Brain microvascular endothelial cell (primary cell): ENCODE data around the gene HSFX4.

Experiments used
- DNase-seq: peaks from one replicate; pipeline ENCODE4 v3.0.0-alpha.2; 2020
- H3K27ac ChIP-seq: fragments of 250-450 bp; sonication (Bioruptor Pico); 2 replicates; pipeline ENCODE4 v1.5.1; 2020; ENCODE audit warnings: mild to moderate bottlenecking, moderate library complexity
- H3K27me3 ChIP-seq: fragments of 250-450 bp; sonication (Bioruptor Pico); replicated peaks from 2 replicates; pipeline ENCODE4 v1.5.1; 2020; ENCODE audit warnings: mild to moderate bottlenecking
- H3K36me3 ChIP-seq: fragments of 250-450 bp; sonication (Bioruptor Pico); replicated peaks from 2 replicates; pipeline ENCODE4 v1.5.1; 2020; ENCODE audit warnings: mild to moderate bottlenecking
- H3K4me3 ChIP-seq: 2 replicates; pipeline ENCODE4 v1.5.1; 2011; ENCODE audit warnings: low read depth, mild to moderate bottlenecking, control low read depth, low read length, moderate library complexity
- in situ Hi-C: cut with HindIII; loops from 2 replicates; pipeline ENCODE4 v1.10.0; 2017; ENCODE audit warnings: low sequenced_read_pairs, low pct_ligation_motif_present
- TF ChIP-seq, protein P1 (sequence below): IDR thresholded peaks from 2 replicates; pipeline ENCODE4 v1.5.1; 2011; ENCODE audit warnings: low read depth, mild to moderate bottlenecking, moderate library complexity, low read length, control low read depth, inconsistent platforms; ENCODE audit errors: missing control alignments

Gene HSFX4

DNA sequence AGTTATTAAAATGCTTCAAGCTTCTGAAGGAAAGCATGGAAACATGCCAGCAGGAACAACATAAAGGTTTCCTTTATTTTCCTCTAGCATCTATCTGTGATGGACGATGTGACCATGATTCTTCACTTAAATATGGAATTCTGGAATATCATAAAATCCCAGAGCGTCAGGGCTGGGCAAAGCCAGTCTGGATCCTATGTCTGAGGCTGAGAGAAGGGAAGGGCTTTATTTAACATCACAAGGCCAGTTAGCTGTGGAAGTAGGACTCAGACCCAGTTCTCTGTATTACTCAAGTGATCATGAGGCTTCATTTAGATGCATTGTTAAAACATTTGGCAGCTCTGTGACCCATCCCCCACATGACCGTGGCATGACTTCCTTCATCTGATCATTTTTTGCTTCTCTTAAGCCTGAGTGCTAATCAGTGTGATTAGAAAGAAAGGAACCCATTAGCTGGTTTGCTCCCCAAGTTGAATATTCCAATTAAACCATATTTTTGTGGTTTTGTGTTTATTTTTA lies 49.8 kb downstream of the HSFX4 start:
- TF ChIP-seq, protein P1, sequence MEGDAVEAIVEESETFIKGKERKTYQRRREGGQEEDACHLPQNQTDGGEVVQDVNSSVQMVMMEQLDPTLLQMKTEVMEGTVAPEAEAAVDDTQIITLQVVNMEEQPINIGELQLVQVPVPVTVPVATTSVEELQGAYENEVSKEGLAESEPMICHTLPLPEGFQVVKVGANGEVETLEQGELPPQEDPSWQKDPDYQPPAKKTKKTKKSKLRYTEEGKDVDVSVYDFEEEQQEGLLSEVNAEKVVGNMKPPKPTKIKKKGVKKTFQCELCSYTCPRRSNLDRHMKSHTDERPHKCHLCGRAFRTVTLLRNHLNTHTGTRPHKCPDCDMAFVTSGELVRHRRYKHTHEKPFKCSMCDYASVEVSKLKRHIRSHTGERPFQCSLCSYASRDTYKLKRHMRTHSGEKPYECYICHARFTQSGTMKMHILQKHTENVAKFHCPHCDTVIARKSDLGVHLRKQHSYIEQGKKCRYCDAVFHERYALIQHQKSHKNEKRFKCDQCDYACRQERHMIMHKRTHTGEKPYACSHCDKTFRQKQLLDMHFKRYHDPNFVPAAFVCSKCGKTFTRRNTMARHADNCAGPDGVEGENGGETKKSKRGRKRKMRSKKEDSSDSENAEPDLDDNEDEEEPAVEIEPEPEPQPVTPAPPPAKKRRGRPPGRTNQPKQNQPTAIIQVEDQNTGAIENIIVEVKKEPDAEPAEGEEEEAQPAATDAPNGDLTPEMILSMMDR: no peak
- Histone ChIP-seq H3K36me3 (no peaks in the 10 kb centered on the region), H3K27ac (no peak overlapping the region), H3K27me3 (no peaks in the 10 kb centered on the region), H3K4me3 (no peak overlapping the region)
- no peak for DNase-seq
- in situ Hi-C loops: no loop called here
